ENCODE results near the gene HCAR1.

- TF ChIP-seq POLR2A (IDR thresholded peaks at IDR 0.05; ENCODE audit: low read depth, low read length) = no peak
- no peak for TF ChIP-seq CTCF (conservative IDR thresholded peaks at IDR 0.05; ENCODE audit: low read depth, low read length)
- TF ChIP-seq MXI1 (IDR thresholded peaks at IDR 0.05; ENCODE audit: borderline replicate concordance, low read depth, low read length) = no peak
- TF ChIP-seq RCOR1 (IDR thresholded peaks at IDR 0.05; ENCODE audit: insufficient replicate concordance, low read length) = no peak
- no peak for TF ChIP-seq BHLHE40 (IDR thresholded peaks at IDR 0.05; ENCODE audit: low read depth, low read length)
Observed at GRCh38 chr12:122738571-122738970, 7.9 kb upstream of the HCAR1 start.

All from IMR-90 (cell line).